ENCODE measurements around the gene RPS6KB2.

RPS6KB2 gene

DNA sequence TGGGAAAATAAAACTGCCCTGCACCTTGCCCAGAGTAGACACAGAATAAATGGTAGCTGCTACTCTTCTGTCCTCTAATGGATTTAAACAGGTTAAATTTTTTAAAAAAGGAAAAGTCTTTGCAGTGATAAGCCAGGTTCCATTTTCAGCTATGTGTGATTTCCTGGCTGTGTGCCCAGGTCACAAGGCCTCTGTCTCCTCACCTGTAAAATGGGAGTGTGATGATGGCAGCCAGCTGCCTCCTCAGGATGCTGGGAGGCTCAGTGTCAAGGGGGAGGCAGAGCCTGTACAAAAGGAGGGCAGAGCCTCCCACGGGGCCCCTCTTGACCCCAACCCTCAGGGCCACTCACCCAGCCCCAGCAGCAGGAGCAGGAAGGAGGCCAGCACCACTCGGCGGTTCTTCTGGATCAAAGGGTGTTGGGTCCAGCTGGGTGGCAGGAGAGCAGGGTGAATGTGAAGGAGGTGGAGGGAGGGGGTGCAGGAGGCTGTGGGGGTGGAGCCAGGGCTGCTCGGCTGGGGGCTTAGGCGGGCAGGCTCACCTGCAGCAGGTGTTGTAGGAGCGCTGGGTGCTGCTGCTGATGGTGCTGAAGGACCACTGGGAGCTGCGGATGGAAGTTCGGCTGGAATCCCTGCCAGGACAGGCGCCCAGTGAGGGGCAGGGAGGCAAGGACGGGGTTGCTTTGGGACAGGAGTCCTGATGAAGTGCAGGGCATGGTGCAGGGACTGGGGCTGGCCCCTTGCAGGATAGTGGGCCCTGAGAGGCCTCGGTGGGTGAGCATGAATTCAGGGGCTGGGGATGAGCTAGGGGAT is 38.9 kb downstream of the RPS6KB2 start:
- Histone ChIP-seq H3K9ac (no peak overlapping the region), H3K27me3 (ENCODE audit: insufficient read depth, low read depth) (no peaks in the 10 kb centered on the region), H3K4me1 (ENCODE audit: low read depth, poor library complexity, severe bottlenecking) (peaks cover 22% of the 10 kb centered on the region), H3K79me2 (ENCODE audit: insufficient read depth, low read depth) (no peaks in the 10 kb centered on the region), H4K20me1 (ENCODE audit: insufficient read depth) (no peaks in the 10 kb centered on the region), H3K4me2 (no peak overlapping the region), H3K36me3 (ENCODE audit: insufficient read depth) (no peaks in the 10 kb centered on the region), H2AFZ (ENCODE audit: low read depth) (no peak overlapping the region), H3K4me3 (IDR thresholded peaks at IDR 0.05; ENCODE audit: insufficient read depth, low read depth, low read length) (no peak overlapping the region), H3K27ac (no peak overlapping the region)
- TF ChIP-seq, protein P1, sequence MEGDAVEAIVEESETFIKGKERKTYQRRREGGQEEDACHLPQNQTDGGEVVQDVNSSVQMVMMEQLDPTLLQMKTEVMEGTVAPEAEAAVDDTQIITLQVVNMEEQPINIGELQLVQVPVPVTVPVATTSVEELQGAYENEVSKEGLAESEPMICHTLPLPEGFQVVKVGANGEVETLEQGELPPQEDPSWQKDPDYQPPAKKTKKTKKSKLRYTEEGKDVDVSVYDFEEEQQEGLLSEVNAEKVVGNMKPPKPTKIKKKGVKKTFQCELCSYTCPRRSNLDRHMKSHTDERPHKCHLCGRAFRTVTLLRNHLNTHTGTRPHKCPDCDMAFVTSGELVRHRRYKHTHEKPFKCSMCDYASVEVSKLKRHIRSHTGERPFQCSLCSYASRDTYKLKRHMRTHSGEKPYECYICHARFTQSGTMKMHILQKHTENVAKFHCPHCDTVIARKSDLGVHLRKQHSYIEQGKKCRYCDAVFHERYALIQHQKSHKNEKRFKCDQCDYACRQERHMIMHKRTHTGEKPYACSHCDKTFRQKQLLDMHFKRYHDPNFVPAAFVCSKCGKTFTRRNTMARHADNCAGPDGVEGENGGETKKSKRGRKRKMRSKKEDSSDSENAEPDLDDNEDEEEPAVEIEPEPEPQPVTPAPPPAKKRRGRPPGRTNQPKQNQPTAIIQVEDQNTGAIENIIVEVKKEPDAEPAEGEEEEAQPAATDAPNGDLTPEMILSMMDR (conservative IDR thresholded peaks at IDR 0.05; ENCODE audit: low read depth, low read length): no peak

DNA sequence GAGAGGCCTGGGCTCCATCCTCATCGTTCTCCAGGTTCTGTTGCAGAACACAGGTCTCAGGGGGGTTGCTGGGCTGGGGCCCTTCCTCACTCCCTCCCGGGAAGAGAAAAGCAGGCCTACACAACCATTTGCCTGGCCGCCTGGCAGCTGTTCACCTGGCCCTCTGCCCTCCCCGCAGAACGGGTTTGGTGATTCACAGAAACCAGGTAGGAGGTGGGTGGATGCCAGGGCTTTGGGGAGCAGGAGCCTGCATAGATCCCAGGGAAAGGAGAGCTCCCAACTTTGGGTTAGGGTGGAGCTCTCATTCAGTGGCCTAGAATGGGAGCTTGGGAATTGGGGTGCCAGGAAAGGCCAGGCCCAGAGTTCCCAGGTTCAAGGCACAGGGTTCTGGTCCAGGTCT is 39.8 kb downstream of the RPS6KB2 start:
- Histone ChIP-seq H3K9ac (no peak overlapping the region), H3K27me3 (ENCODE audit: insufficient read depth, low read depth) (no peaks in the 10 kb centered on the region), H3K79me2 (ENCODE audit: insufficient read depth, low read depth) (no peaks in the 10 kb centered on the region), H3K4me1 (ENCODE audit: low read depth, poor library complexity, severe bottlenecking) (peaks cover 22% of the 10 kb centered on the region), H4K20me1 (ENCODE audit: insufficient read depth) (no peaks in the 10 kb centered on the region), H3K4me2 (peak overlapping the region; percentile 84; the same call in 1 of the 2 replicates), H2AFZ (ENCODE audit: low read depth) (no peak overlapping the region), H3K27ac (no peak overlapping the region), H3K4me3 (IDR thresholded peaks at IDR 0.05; ENCODE audit: insufficient read depth, low read depth, low read length) (no peak overlapping the region), H3K36me3 (ENCODE audit: insufficient read depth) (no peaks in the 10 kb centered on the region)
- TF ChIP-seq, protein P1 (conservative IDR thresholded peaks at IDR 0.05; ENCODE audit: low read depth, low read length): no peak

DNA sequence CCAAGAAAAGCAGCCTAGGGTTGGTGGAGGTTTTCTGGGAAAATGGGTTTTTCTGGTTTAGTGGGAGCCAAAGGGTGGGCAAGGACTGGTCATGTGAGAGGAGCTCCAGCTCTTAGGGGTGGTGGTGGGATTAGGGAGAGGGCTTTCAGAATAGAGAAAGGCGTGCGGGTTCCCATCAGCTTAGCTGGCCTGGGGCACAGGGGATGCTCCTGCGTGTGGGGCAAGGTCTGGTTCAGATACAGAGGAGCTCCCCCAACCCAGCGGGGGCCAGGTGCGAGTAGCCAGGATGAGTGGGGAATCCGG is 40.1 kb downstream of the RPS6KB2 start:
- Histone ChIP-seq H3K36me3 (ENCODE audit: insufficient read depth) (no peaks in the 10 kb centered on the region), H3K27ac (no peak overlapping the region), H4K20me1 (ENCODE audit: insufficient read depth) (no peaks in the 10 kb centered on the region), H3K4me2 (peak overlapping the region; percentile 84), H3K27me3 (ENCODE audit: insufficient read depth, low read depth) (no peaks in the 10 kb centered on the region), H3K4me1 (ENCODE audit: low read depth, poor library complexity, severe bottlenecking) (peaks cover 22% of the 10 kb centered on the region), H2AFZ (ENCODE audit: low read depth) (peak overlapping the region; percentile 67; the same call in 1 of the 2 replicates), H3K4me3 (IDR thresholded peaks at IDR 0.05; ENCODE audit: insufficient read depth, low read depth, low read length) (no peak overlapping the region), H3K79me2 (ENCODE audit: insufficient read depth, low read depth) (no peaks in the 10 kb centered on the region), H3K9ac (peak overlapping the region; percentile 41; the same call in 1 of the 2 replicates)
- TF ChIP-seq, protein P1 (conservative IDR thresholded peaks at IDR 0.05; ENCODE audit: low read depth, low read length): no peak

DNA sequence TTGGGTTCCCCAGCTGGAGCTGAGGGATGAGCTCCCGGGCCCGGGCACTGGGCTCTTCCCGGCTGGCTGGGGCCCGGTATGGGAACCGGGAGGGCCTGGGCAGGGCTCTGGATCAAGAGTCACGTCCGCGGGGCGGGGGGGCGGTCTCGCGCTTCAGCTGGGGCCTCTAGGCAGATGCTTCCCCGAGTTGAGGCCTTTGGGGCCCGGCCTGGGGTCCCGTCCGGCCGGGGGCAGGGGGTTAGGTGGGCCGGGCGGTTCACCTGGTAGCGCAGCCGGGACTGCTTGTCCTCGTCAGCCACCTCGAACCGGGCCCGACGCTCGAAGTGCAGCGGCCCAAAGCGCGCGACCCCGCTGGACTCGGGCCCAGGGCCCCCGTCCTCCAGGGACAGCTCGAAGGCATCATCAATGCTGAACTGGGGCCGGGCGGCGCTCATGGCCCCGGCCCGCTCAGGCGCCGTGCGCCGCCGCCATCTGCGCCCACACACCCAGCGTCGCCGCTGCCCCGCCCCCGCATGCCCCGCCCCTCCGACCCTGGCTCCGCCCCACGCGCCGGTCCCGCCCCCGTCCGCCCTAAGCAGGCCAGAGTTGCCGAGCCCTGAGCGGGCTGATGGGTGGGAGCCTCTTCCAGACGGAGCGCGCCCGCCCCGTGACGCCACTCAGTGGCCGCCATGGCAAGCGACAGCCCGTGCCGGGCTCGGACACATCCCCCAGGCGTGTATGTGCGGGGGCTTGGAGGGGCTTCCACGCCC is 40.6 kb downstream of the RPS6KB2 start, which contains the start of gene TMEM134:
TSS of gene TMEM134 (minus strand) at position 493 of the 749 bp plus-strand sequence. CDS start at position 434, 59 bp downstream.
- TF ChIP-seq, protein P1 (conservative IDR thresholded peaks at IDR 0.05; ENCODE audit: low read depth, low read length): no peak
- no peak within 1 kb of the TSS for H3K27ac ChIP-seq
- no peaks in the 10 kb centered on the region for H3K36me3 ChIP-seq (ENCODE audit: insufficient read depth)
- no peaks in the 10 kb centered on the region for H3K79me2 ChIP-seq (ENCODE audit: insufficient read depth, low read depth)
- H3K4me3 ChIP-seq (IDR thresholded peaks at IDR 0.05; ENCODE audit: insufficient read depth, low read depth, low read length): no peak within 1 kb of the TSS
- peak within 1 kb of the TSS; percentile 99 for H2AFZ ChIP-seq (ENCODE audit: low read depth)
- peak within 1 kb of the TSS; percentile 59; the same call in 1 of the 2 replicates for H3K9ac ChIP-seq
- peaks cover 20% of the 10 kb centered on the region for H3K4me1 ChIP-seq (ENCODE audit: low read depth, poor library complexity, severe bottlenecking)
- peak within 1 kb of the TSS; percentile 91 for H3K4me2 ChIP-seq
- peaks cover under 1% of the 10 kb centered on the region; the same call in 1 of the 2 replicates for H3K27me3 ChIP-seq (ENCODE audit: insufficient read depth, low read depth)
- no peaks in the 10 kb centered on the region for H4K20me1 ChIP-seq (ENCODE audit: insufficient read depth)
